HEK293 (cell line): ENCODE data around the gene SBSN.

Experiments
- ZNF24 ChIP-seq: fragments of 450-650 bp; formaldehyde crosslinking; IDR thresholded peaks from 2 replicates; pipeline ENCODE4 v1.5.1; 2016; ENCODE audit warnings: missing biosample characterization, missing genetic modification characterization
- ZNF521 ChIP-seq: fragments of 450-650 bp; formaldehyde crosslinking; IDR thresholded peaks from 2 replicates; pipeline ENCODE4 v1.5.1; 2017; ENCODE audit warnings: missing biosample characterization, mild to moderate bottlenecking, missing genetic modification characterization
- ZNF776 ChIP-seq: fragments of 450-650 bp; formaldehyde crosslinking; IDR thresholded peaks from 2 replicates; pipeline ENCODE4 v1.5.0; 2017; ENCODE audit warnings: missing biosample characterization, missing genetic modification characterization, borderline replicate concordance
- TF ChIP-seq, protein P1 (sequence below): fragments of 450-650 bp; formaldehyde crosslinking; IDR thresholded peaks from 2 replicates; pipeline ENCODE4 v1.5.1; 2016; ENCODE audit warnings: missing biosample characterization, missing genetic modification characterization
- TF ChIP-seq, protein P2 (sequence below): fragments of 450-650 bp; formaldehyde crosslinking; IDR thresholded peaks from 2 replicates; pipeline ENCODE4 v1.5.1; 2016; ENCODE audit warnings: missing biosample characterization, missing genetic modification characterization

DNA sequence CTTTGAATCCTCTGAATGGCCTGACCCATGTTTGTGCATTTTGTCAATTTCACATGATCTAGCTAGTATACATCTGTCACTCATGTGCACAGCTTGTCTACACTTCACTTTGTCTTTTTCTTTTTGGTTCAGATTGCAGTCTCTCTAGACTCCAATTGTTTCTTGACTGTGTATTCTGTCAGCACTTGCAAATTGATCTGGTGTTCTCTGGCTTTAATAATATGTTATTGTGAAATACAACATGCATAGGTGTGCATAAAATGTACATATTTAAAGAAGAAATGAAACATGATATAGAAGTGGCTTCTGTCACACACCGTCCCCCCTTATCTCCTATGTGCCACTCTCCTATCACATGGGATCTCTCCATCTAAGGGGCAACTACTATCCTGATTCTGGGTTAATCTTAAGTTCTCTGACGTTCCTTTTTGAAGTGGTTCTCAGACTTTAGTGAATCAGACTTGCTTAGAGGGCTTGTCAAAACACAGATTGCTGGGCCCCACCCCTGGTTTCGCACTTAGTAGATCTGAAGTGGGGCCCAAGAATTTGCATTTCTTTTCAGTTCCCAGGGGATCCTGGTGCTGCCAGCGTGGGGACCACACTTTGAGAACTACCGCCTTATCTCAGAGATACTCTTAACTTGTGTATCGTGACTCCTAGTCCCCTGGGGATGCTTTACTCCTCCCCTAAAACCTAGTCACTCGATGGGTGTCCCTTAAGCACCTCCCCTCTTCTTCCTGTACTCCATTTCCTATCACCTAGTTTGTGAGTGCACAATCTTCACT is 43.7 kb downstream of the SBSN start:
- TF ChIP-seq ZNF776 (tag by site-specific recombination) (no peak), ZNF521 (tag by site-specific recombination) (no peak), ZNF24 (no peak)
- TF ChIP-seq, protein P1, sequence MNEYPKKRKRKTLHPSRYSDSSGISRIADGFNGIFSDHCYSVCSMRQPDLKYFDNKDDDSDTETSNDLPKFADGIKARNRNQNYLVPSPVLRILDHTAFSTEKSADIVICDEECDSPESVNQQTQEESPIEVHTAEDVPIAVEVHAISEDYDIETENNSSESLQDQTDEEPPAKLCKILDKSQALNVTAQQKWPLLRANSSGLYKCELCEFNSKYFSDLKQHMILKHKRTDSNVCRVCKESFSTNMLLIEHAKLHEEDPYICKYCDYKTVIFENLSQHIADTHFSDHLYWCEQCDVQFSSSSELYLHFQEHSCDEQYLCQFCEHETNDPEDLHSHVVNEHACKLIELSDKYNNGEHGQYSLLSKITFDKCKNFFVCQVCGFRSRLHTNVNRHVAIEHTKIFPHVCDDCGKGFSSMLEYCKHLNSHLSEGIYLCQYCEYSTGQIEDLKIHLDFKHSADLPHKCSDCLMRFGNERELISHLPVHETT (tag by site-specific recombination) = no peak
- TF ChIP-seq, protein P2, sequence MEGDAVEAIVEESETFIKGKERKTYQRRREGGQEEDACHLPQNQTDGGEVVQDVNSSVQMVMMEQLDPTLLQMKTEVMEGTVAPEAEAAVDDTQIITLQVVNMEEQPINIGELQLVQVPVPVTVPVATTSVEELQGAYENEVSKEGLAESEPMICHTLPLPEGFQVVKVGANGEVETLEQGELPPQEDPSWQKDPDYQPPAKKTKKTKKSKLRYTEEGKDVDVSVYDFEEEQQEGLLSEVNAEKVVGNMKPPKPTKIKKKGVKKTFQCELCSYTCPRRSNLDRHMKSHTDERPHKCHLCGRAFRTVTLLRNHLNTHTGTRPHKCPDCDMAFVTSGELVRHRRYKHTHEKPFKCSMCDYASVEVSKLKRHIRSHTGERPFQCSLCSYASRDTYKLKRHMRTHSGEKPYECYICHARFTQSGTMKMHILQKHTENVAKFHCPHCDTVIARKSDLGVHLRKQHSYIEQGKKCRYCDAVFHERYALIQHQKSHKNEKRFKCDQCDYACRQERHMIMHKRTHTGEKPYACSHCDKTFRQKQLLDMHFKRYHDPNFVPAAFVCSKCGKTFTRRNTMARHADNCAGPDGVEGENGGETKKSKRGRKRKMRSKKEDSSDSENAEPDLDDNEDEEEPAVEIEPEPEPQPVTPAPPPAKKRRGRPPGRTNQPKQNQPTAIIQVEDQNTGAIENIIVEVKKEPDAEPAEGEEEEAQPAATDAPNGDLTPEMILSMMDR (tag by site-specific recombination) = no peak
